ENCODE measurements around the gene ADGRF3.

DNA sequence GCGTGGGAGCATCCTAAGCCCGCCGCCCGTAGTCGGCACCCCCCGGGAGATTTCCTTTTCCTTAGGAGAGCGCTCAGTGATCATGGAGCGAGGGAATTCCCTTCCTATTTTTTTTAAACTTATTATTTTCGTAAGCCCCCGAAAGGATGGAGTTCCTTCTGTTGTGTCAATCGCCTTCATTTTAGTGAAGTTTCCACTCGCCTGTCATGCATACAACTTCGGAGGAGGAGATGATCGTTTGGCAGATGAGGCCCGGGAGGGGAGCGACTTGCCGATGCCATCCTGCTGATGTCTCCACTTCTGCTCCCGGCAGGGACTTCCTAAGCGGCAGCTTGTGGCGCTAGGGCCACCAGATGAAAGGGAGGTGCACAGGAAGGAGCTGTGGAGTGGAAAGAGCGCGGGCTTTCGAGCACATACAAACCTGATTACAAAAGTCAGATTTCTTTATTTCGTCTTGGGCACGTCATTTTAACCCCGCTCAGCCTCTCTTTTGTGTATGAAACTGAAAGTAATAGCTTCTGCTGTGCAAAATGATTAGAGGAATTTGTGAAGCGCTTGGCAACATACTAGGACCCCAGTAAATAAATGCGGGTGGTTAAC lies at the start of gene ADGRF3:
- TF ChIP-seq RXRA (IDR thresholded peaks at IDR 0.05; ENCODE audit: insufficient read depth, low read depth, low read length) (no peak), TAF7 (optimal IDR thresholded peaks at IDR 0.05; ENCODE audit: borderline replicate concordance, low read depth, low read length) (no peak), CTCF (IDR thresholded peaks at IDR 0.05; ENCODE audit: control extremely low read depth in 1 of 3, insufficient read depth in 1 of 3, low read depth in 1 of 3, low read length in 3 of 3) (no peak), POLR2AphosphoS5 (IDR thresholded peaks at IDR 0.05; ENCODE audit: low read depth, low read length) (no peak)
